NOMO-1 treated with DMSO at 0.1 percent for 48 hours (cell line): ENCODE measurements around the gene OR4K1.
"Not testable (repeated sequence)": the region's sequence is repeated elsewhere in the genome, so short reads cannot be mapped to it uniquely, and the experiment has no call there.

Experiments used
- DNase-seq: peaks from one replicate; lab custom pipeline; 2025; ENCODE audit not compliant: unreplicated experiment; lab: John Stamatoyannopoulos, UW

The OR4K1 gene, protein sequence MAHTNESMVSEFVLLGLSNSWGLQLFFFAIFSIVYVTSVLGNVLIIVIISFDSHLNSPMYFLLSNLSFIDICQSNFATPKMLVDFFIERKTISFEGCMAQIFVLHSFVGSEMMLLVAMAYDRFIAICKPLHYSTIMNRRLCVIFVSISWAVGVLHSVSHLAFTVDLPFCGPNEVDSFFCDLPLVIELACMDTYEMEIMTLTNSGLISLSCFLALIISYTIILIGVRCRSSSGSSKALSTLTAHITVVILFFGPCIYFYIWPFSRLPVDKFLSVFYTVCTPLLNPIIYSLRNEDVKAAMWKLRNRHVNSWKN

DNA sequence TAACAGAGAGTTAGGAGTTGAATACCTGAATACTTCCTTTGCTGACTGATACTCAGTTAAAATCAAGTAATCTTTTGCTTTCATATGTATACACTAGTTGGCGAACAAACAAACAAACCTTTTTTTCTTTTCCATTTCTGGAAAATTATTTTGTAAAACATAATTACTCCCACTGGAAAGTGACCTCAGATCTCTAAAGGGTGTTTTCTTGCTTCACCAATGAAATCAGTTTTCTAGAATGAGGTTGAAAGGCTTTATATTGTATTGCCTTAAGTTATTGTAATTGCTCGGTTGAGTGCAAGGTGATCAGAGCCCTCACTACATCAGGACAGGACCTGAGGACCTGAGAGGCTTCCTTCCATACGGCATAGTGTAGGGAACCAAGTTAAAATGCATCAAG, at the start of gene OR4K1:
OR4K1 (plus strand) TSS at position 301 of the 400 bp plus-strand sequence. CDS start 4,750 bp downstream, outside the sequence.
- DNase-seq, result no peak

DNA sequence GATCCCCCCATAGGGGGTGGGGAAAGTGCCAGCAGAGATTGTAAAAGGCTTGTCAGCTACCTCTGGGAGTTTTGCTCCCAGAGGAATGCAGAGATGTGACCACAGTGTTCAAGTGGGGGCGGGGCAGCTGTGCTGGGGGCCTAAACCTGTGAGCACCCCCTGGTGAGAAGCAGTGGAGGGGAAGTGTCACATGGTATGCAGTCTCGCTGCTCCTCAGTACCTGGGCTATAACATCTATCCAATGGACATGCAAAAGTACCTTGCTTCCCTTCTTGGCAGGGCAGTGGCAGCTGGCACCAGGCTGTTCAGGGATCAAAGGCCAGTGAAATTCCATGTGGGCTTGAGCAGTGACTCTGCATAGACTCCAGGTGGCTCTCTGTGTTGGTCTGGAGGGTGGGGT, 35.4 kb upstream of the OR4K1 start:
- DNase-seq, result no peak

DNA sequence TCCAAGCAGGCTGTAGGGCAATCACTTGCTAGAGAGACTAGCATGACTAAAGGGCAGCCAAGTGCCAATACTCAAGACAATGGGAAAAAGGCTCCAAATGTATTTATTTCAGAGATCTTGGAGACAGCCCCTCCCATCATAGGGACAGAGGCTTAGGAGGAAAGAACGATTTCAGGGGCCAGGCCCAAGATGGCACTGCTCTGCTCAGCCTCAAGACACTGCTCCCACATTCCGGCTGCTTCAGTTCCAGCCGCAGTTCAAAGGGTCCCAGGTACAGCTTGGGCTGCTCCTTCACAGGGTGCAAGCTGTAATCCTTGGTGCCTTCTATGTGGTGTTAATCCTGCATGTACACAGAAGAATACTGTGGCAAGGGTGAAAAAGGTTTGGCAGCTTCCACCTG, 29.7 kb upstream of the OR4K1 start:
- no peak for DNase-seq

DNA sequence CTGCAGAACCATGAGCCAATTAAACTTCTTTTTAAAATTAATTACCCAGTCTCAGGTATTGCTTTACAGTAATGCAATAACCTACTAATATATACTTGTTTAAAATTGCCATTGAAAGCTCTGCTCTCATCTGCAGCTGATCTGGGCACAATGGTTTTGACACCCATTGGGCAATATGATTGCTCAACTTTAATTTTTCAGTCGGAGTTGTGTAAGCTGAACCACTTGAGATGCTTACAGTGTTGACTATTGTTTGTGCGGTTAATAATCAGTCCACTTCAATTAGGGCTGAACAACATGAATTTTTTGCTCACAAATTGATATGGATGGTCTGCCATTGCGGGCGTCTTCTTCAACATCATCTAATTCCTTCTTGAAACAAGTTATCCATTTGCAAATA, 28.3 kb upstream of the OR4K1 start:
- DNase-seq, result peak; percentile 76

DNA sequence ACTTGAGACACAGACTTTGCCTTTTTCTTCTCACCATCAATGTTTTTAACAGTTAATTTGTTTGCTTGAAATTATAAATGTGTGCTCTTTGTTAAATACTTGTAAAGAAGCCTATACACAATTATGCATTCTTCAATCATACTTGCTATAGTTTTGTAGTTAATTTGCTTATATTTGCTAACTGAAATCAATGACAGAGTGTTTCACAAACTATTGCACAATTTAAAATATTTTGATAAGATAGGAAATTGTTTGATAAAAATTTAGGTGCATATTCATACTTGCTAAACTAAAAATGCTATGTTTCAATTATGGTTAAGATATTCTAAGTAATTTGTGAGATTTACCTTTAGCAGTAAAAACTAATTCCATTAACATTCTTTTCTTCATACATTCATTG, 24.1 kb upstream of the OR4K1 start:
- DNase-seq, result no peak

DNA sequence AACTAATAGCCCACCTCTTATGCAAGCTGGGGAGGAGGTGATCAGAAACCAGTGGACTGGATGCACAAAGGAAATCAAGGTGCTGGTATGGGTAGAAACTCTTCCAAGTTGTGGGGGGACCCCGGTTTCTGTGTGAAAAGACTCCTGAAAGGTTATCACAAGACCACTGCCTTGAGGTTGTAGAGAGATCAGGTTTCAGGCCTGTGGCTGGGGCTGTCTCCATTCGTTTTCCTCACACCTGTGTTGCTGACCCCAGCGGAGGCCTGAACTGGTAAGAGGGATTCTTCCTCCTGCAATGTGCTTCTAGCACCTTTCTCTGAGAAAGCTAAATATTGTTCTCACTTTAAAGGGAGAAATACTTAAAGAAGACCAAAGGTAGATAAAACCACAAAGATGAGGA, 19.6 kb upstream of the OR4K1 start:
- DNase-seq, result no peak

DNA sequence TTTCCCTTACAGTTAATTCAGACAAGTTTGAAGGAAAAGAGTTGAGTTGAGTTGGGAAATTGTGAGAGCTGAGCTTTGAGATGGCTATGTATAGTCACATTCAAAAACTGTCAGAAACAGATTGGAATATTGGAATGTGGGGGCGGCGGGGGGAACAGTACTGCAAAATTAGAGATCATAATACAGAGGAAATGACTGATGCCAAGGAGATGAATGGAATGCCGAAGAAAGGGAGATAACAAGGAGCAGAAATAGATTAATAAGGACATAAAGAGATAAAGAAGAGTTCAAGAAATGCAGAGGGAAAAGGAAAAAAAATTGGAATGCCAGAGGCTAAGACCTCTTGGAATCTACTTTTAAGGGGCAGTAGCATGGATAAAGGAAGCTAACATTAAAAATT, 13.5 kb upstream of the OR4K1 start:
- no peak for DNase-seq

DNA sequence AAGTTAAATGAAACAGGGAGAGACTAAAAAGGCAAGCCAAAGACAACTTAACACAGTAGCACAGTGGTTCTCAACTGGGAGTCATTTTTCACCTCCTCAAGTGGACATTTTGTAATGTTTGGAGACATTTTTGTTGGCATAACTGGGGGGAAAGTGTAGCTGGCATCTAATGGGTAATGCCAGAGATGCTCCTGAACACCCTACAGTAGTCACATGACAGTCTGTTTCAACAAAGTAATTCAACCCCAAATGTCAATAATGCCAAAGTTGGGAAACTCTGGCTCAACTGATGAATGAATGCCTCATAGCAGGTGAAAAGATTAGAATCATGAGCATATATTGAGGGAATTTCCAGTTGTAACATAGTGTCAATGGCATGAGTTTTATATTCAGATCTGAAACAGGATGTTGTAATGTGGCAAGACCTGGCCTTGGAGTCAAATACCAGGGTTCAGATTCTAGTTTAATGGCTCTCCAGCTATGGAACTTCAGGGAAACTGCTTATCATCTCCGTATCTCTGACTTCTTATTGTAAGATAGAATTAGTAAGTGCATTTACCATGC, 12.7 kb upstream of the OR4K1 start:
- DNase-seq, result no peak

DNA sequence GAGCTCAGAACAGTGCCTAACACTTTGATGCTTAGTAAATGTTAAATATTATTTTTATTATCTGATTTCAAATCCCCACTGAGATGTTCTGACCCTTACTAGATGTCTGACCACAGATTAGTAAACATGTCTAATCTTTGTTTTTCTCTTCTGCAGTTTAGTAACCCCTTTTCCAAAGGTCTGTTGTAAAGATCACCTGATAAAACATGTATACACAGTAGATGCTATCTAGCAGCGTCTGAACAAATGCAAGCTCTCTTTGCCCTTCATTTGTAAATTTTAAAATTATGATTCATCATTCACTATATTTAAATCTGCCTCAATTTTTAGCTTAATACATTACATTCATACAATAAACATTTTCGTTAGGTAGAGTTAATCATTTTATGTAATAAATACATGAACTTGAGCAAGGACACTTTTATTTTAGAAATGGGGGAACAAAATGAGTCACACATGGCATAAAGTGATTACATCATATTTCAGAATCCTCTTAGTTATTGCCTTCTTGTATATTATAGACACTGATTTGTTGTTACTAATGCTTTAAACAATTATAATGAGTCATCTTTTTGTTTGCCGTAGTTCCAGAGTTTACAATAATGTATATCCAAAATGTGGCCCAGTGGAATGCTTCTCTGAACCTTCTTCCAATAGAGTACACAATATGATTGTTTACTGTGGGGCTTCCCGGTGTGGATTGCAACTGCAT, 12.0 kb upstream of the OR4K1 start:
- DNase-seq, result no peak

DNA sequence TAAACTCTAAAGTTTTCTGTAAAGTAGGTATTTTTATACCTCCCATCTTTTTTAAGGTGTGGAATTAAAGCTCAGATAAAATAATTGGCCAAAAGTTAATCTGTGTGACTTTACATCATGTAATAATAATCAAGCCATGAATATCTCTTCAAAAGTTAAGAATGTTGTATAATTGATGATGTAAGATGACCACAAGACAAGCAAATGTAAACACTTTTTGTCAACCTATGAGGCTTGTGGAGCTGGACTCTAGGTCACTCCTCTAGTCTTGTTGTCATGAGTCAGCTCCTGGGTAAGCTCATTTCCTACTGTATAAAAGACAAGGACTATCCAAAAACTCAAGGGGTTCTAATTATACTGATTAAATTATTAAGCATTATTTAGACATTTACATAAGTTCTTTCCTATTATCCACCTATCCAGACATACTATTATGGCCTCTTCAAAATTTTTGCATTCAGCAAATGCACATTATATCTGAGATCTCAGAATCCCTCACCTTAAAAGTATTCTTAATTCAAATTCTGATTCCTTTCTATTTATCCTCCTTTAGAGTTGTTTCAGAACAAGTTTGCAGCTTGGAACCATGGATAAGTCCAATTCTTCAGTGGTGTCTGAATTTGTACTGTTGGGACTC, 10.6 kb upstream of the OR4K1 start, which contains the start of gene OR4K5:
OR4K5 (plus strand) TSS at position 587 of the 637 bp plus-strand sequence; CDS start at position 587, 0 bp downstream.
- DNase-seq, result no peak

DNA sequence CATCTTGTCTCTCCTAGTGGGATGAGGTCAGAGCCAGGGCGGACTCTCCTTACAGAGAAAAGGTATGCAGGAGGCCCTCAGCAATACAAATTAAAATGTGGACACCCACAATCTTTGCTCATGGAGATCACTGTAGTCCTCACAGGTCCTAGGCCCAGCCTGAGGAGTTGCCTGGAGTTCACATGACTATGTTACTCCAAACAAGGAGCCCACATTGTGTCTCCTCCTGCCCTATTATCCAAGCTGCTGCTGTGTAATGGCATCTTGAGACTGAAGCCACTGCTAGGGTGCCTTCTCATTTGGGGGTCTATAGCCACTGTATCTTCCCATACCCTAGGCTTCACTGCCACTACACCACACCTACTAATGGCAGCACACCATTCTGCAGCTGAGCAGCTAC, 11.0 kb downstream of the OR4K1 start:
- no peak for DNase-seq

DNA sequence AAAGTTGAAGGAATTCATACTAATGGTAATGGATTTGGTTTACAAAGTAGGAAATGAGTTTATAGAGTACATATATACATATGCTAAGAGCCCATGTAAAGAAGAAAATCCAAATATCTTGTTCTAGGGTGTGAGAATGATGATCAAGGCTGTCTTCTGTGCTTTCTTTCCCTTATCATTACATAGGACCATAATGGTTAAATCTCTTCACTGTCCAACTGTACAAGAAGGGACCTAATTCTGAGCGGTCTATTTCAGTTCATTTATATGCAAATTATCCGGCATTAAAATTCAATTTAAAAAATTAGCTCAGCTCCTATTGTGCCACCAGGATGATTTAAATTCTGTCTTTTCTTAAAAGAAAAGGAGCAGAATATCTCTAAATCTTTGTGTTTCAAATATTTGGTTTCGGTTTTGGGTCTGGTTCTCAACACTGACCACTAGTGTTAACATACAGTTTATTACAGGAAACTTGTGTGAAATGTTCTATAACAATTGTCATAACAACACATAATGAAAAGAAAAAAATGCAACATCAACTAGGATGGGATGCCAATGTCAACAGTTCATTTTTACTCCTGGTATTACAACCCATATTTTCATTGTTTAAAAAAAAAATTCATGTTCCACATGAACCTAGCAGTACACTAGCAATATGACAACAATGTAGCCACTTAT, 16.8 kb downstream of the OR4K1 start:
- DNase-seq, result no peak

DNA sequence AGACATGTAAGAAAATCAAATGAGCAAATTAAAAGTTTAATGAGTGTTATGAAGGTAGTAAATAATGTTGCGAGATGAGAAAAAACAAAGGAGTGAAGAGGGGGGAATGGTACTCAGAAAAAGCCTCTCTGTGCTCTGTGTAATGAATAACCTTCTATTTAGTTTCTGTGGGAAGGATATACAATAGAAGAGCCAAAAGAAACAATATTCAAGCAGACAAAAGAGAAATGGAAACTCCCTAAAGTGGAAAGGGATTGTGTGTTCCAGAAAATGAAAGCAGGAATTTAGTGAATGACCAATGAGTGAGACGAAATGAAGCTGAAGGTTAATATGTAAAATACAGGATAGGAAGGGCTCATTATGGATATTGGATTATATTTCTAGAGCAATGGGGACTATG, 18.5 kb downstream of the OR4K1 start:
- DNase-seq, result no peak

DNA sequence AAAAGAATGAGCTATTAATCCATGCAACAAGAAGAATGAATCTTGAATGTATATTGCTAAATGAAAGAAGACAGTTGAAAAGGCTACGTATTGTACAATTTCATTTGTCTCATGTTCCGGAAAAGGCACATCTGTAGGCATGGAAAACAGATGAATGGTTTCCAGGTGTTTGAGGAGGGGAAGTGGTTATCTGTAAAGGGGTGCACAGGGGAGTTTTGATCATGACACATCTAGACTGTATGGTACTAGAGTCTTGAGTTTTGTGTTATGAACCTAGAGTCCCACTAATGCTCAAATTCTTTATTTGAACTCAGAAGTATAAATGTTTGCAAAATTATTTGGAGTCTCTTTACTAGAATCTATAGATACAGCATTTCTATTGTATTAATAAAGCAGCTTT, 39.0 kb downstream of the OR4K1 start:
- not testable (repeated sequence) for DNase-seq

DNA sequence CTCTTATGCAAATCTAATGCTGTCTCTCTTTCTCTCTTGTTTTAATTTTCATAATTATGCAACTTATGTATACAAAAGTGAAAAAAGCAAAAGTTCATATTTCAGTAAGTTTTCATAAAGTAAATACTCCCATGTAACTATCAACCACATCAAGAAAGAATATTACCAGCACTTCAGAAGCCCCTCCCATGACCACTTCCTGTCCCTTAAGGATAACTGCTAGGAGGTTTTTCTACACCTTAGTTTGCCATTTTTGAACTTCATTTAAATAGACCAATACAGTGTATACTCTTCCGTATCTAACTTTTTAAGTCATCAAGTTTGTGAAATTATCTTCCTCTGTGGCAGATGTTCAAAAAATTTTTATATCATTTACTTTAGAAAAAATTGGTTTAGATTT, 44.1 kb downstream of the OR4K1 start:
- no peak for DNase-seq

DNA sequence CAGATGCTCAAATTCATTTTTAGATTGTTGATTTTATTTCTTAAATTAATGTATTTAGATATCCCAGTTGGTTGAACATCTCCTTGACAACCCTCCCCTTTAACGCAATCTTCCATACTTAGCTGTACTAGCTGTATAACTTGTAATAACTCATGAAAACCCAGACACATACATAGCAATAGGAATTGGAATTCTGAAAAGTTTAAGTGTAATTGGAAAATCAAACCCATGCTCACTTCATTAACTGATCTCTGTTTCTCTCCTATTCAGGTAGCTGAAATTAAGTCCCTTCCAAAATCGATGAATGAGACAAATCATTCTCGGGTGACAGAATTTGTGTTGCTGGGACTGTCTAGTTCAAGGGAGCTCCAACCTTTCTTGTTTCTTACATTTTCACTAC, 44.6 kb downstream of the OR4K1 start, which contains the start of gene OR4K15:
OR4K15 (plus strand) TSS at position 301 of the 400 bp plus-strand sequence; CDS start at position 301, 0 bp downstream.
- DNase-seq, result no peak
